T-cell (primary cell): ENCODE measurements around the gene SUN5. TPM values are rescaled to one million over a fixed set of nuclear protein-coding genes. Genes with fewer than 3 reads are reported as not detected.

Experiments used
- ATAC-seq, 4 experiments: fragments of 200-7000 bp in 3 of 4; fragments of 150-1000 bp in 1 of 4; cut with Tn5 transposase; replicated peaks in 1 of 4; 1 replicate in 3 of 4; 2 replicates in 1 of 4; pipeline ENCODE4 v1.10.0; 2021; ENCODE audit warnings: moderate library complexity in 3 of 4, mild to moderate bottlenecking in 2 of 4, moderate number of reproducible peaks in 1 of 4
- CTCF ChIA-PET, 2 donors: fragments of 300-600 bp; sonication (Branson Sonifier 250); formaldehyde crosslinking; loops; one replicate each; lab custom pipeline; 2022; ENCODE audit warnings: antibody characterized with exemption in 2 of 2; lab: Charles Lee
- POLR2A ChIA-PET, 2 donors: fragments of 300-600 bp; sonication (Branson Sonifier 250); formaldehyde crosslinking; loops; one replicate each; lab custom pipeline; 2022; ENCODE audit warnings: antibody characterized with exemption in 2 of 2; lab: Charles Lee
- DNase-seq, 35 experiments: peaks; one replicate each; pipeline versions ENCODE4 v3.0.0 to v3.0.0-alpha.2; 2013 to 2023
- H3K27ac ChIP-seq: one replicate; pipeline ENCODE4 v1.5.1; 2013; ENCODE audit warnings: low read length
- H3K27me3 ChIP-seq, 2 experiments: replicated peaks in 1 of 2; 1 replicate in 1 of 2; 2 replicates in 1 of 2; pipeline versions ENCODE4 v1.6.1 to v1.7.0; 2013; ENCODE audit warnings: low read length in 1 of 2, mixed read lengths in 1 of 2; ENCODE audit not compliant: control insufficient read depth in 2 of 2, insufficient read depth in 2 of 2; ENCODE audit errors: extremely low read depth in 1 of 2
- H3K36me3 ChIP-seq, 2 donors: 1 replicate in 1 of 2; 2 replicates in 1 of 2; pipeline versions ENCODE4 v1.6.1 to v1.7.0; 2013; ENCODE audit warnings: low read length in 1 of 2; ENCODE audit not compliant: control insufficient read depth in 2 of 2, insufficient read depth in 1 of 2; ENCODE audit errors: extremely low read depth in 1 of 2
- H3K4me1 ChIP-seq, 2 experiments: 1 replicate in 1 of 2; 2 replicates in 1 of 2; pipeline versions ENCODE4 v1.6.1 to v1.7.0; 2013; ENCODE audit warnings: low read length in 2 of 2, mixed read lengths in 1 of 2; ENCODE audit not compliant: insufficient read depth in 2 of 2, control insufficient read depth in 1 of 2; ENCODE audit errors: extremely low read depth in 1 of 2
- H3K4me3 ChIP-seq, 2 donors: 1 replicate in 1 of 2; 2 replicates in 1 of 2; pipeline versions ENCODE4 v1.5.1 to v1.7.0; 2013; ENCODE audit warnings: mild to moderate bottlenecking in 2 of 2, low read length in 1 of 2, moderate library complexity in 1 of 2; ENCODE audit not compliant: control insufficient read depth in 1 of 2; ENCODE audit errors: extremely low read depth in 1 of 2
- H3K9me3 ChIP-seq: 2 replicates; pipeline ENCODE4 v1.7.0; 2013
- H3K27ac Mint-ChIP-seq, 2 donors: one replicate each; pipeline ENCODE4 v1.8.0; 2020 to 2021; ENCODE audit warnings: mild to moderate bottlenecking in 2 of 2, mixed read lengths in 2 of 2
- H3K27me3 Mint-ChIP-seq, 2 donors: one replicate each; pipeline ENCODE4 v1.8.0; 2021 to 2022; ENCODE audit warnings: mixed read lengths in 2 of 2
- H3K36me3 Mint-ChIP-seq: one replicate; pipeline ENCODE4 v1.8.0; 2021; ENCODE audit warnings: mixed read lengths
- H3K4me1 Mint-ChIP-seq, 3 donors: one replicate each; pipeline ENCODE4 v1.8.0; 2020 to 2022; ENCODE audit warnings: mixed read lengths in 3 of 3, mild to moderate bottlenecking in 1 of 3
- H3K4me3 Mint-ChIP-seq, 3 donors: one replicate each; pipeline ENCODE4 v1.8.0; 2020 to 2022; ENCODE audit warnings: mild to moderate bottlenecking in 3 of 3, mixed read lengths in 3 of 3, moderate library complexity in 3 of 3
- H3K9me3 Mint-ChIP-seq, 3 donors: one replicate each; pipeline ENCODE4 v1.8.0; 2020 to 2022; ENCODE audit warnings: mixed read lengths in 3 of 3
- WGBS: methylation state at CpG from one replicate; pipeline ENCODE4 v1.1.5; 2013; ENCODE audit warnings: missing lambda C conversion rate; ENCODE audit not compliant: insufficient coverage; 5-methylcytosine and 5-hydroxymethylcytosine counted together
- total RNA-seq, 35 experiments: library from RNA in 6 of 35; stranded (reverse) in 6 of 35; fragments of 120-200 nt in 1 of 35; gene quantifications; one replicate each; pipeline versions ENCODE4 v1.2.1 to v1.2.4 and lab custom pipeline; 2013 to 2026

Gene SUN5
- total RNA-seq, 5 donors from 2014 or later (not counting 1 experiment from before 2014, with no cell fraction given) = not detected

DNA sequence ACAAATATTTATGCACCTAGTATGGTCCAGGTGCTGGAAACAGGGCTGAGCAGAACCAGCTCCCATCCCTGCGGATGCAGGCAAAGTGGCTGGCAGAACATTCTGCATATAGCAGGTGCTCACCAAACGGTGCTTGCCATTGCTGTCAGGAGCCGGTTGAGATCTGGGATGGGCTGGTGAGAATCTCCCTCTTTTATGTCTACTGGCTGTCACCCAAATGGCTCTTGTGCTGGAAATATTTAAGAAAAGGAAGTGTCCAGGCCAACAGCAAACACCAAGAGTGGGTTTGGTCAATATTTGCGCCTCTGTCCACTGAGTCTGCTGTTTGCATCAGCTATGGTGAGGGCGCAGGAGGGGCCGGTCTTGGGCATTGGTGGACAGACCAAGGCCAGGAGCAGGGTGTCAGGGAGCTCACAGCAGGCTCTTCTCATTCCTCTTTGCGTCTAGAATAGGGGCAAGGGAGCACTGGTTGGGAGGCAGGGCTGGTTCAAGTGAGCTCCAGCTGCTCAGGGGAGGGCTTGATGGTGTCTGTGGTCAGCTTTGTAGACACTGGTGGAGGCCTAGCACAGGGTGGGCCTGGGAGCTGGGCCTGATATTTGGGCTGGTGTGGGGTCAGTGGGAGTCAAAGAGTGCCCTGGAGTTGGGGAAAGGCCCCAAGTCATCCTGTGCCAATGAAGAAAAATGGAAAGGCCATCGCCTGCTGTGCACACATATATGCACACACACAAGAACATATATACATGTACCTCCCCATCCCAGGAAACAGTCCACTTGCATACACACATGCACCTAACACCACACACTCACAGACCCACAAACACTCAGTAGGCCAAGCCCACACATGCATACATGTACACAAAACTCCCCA, 1.9 kb upstream of the SUN5 start:
- ATAC-seq (no peak), DNase-seq (no peak)
- H3K36me3 Mint-ChIP-seq = no peaks in the 10 kb centered on the region
- H3K36me3 ChIP-seq = no peaks in the 10 kb centered on the region
- H3K27ac Mint-ChIP-seq = no peak overlapping the region
- no peaks in the 10 kb centered on the region for H3K27me3 ChIP-seq
- no peaks in the 10 kb centered on the region for H3K9me3 ChIP-seq
- peaks cover 12 to 47% (median 17%) of the 10 kb centered on the region in 3 donors for H3K4me1 Mint-ChIP-seq
- CTCF ChIA-PET = no interaction called here
- 92% methylated on average over 7 of the region's 8 CpGs for WGBS
- peaks cover 0 to 4% (median 3%) of the 10 kb centered on the region in 3 donors for H3K9me3 Mint-ChIP-seq
- no peak overlapping the region for H3K4me3 ChIP-seq
- no peak overlapping the region for H3K27ac ChIP-seq
- no peaks in the 10 kb centered on the region for H3K27me3 Mint-ChIP-seq
- H3K4me1 ChIP-seq = peaks cover 0 to 18% of the 10 kb centered on the region in 2 experiments
- POLR2A ChIA-PET = no interaction called here
- no peak overlapping the region for H3K4me3 Mint-ChIP-seq

DNA sequence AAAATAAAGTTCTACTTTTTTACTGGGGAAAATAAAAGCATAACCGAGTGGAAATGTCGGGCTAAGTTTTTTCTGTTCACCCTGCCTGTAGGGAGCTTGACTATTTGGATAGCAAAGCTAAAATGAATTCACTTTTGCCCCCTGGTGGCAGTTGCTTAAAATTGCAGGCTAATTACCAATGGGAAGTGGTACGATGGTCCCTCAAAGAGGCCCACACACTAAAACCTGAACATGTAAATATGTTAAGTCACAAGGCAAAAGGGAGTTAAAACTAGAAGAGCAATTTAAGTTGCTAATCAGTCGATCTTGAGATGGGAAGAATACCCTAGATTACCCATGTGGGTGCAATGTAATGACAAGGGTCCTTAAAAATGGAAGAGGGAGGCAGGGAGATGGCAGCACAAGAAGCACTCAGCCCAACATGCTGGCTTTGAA, 916 bp upstream of the SUN5 start:
- Histone ChIP-seq H3K9me3 (no peaks in the 10 kb centered on the region), H3K4me3 (no peak overlapping the region), H3K36me3 (no peaks in the 10 kb centered on the region), H3K4me1 (peaks cover 0 to 23% of the 10 kb centered on the region in 2 experiments), H3K27me3 (no peaks in the 10 kb centered on the region), H3K27ac (no peak overlapping the region)
- ChIA-PET CTCF (interaction anchor here (0.9 to 1.5 kb wide), 6 partner anchors 33 to 103 kb away, joined by 3 to 5 read pairs (median 3); no protein-coding TSS in a partner anchor), POLR2A (no interaction called here)
- no peaks in the 10 kb centered on the region for H3K36me3 Mint-ChIP-seq
- no peak overlapping the region for H3K27ac Mint-ChIP-seq
- 67% methylated on average over 1 of the region's 4 CpGs for WGBS
- H3K4me1 Mint-ChIP-seq = peaks cover 17 to 57% (median 17%) of the 10 kb centered on the region in 3 donors
- DNase-seq = peak in 10 of 35 experiments; percentile 4 to 67 (median 13)
- H3K9me3 Mint-ChIP-seq = peaks cover 0 to 4% (median 3%) of the 10 kb centered on the region in 3 donors
- no peak for ATAC-seq
- no peaks in the 10 kb centered on the region for H3K27me3 Mint-ChIP-seq
- no peak overlapping the region for H3K4me3 Mint-ChIP-seq

DNA sequence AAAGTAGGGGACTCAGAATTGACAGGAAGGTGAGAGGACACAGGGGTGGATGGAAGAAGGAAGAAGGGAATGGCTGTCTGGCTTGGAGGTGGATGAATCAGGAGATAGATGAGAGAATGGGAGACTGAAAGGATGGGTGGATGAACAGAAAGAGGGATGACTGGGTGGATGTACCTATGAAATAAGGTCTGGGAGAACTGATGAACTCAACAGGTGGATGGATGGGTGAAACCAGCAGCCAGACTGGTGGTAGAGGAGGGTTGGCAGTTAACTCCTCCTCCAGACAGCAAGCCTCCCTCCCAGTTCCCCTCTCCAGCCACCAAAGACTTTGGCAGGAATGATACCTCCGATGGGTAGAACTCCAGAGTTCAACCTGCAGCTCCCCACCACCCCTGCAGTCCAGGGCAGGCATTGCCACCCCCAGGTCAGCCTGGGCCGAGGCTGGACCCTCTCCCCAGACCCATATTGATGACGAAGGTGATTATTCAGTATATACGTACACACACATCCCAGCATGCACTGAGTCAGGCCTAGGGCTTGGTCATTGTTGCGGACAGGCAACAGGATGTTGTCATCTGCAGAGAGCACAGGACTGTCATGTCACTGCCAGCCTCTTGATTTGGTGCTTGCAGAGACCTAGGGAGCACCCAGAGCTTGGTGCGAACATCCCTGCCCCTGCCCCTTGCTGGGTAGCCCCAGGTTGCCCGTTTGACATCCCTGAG, 2.0 kb downstream of the SUN5 start:
- H3K9me3 ChIP-seq = no peaks in the 10 kb centered on the region
- ChIA-PET CTCF (no interaction called here), POLR2A (interaction anchor here in 1 of 2 donors (0.6 kb wide), 1 partner anchor 86 kb away, joined by 4 read pairs; no protein-coding TSS in a partner anchor)
- H3K4me1 ChIP-seq = peaks cover 0 to 26% of the 10 kb centered on the region in 2 experiments
- DNase-seq (no peak), ATAC-seq (no peak)
- no peak overlapping the region for H3K4me3 ChIP-seq
- Mint-ChIP-seq H3K4me3 (no peak overlapping the region), H3K27ac (peak overlapping the region in 1 of 2 donors; percentile 49), H3K4me1 (peaks cover 26 to 68% (median 27%) of the 10 kb centered on the region in 3 donors), H3K36me3 (no peaks in the 10 kb centered on the region), H3K9me3 (peaks cover 0 to 4% (median 3%) of the 10 kb centered on the region in 3 donors), H3K27me3 (no peaks in the 10 kb centered on the region)
- 86% methylated on average over 7 of the region's 7 CpGs for WGBS
- H3K36me3 ChIP-seq = no peaks in the 10 kb centered on the region
- no peak overlapping the region for H3K27ac ChIP-seq
- no peaks in the 10 kb centered on the region for H3K27me3 ChIP-seq

DNA sequence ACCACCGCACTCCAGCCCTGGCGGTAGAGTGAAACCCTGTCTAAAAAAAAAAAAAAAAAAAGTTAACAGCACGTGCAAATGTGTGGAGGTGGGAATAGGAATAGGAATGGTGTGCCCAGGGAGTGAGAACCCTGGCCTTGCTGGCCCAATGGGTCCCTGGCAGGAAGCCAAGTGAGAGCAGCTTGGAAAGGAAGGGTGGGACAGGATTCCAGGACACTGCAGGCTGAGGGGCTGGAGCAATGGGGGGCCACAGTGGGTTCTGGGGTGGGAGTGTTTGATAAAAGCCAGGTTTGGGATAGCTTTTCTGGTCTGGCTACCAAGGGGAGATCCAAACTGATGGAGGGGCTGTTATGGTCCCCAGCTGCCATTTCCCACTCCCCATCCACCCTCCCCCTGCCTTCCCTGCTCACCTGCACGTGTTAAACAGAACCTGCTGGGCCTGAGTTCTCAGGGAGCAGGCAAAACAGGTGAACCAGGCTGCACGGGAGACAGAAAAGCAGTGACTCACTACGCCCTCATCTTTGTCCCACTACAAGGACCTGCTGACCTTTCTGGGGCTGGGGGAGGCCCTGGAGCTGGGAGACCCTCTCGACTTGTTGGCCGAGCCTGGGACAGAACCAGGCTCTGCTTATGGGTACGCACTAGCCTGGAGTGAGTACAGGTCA, 3.3 kb downstream of the SUN5 start:
- DNase-seq = no peak
- POLR2A ChIA-PET = no interaction called here

DNA sequence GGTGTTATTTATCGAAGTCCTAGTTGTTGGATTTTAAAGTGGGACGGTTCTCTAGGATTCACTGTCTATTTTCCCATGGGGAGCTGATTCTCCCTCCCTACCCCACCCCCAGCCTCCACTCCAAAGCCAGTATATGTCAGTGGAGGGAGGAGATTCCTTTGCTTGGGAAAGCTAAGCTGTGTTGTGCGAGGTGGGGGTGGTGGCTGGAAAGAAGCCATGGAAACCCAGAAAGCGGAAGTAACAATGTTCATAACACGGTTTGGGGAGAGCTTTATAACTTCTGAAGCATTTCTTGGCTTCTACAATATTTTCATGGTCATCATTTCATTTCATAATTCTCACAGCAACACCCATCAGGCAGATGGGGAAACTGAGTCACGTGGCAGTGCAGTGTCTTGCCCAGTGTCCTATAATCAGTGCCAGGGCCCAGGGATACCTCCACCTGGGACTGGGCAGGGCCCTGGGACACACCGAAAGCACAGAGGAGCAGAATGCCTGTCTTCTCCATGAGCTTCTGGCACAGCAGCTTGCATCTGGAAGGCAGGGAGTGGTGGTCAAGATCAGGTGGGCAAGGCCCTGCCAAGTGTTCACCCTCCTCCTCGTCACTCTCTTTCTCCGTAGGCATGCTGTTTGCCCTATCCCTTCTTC, 4.5 kb downstream of the SUN5 start:
- H3K27me3 ChIP-seq = no peaks in the 10 kb centered on the region
- no peak for DNase-seq
- CTCF ChIA-PET = no interaction called here
- peaks cover 26 to 59% (median 28%) of the 10 kb centered on the region in 3 donors for H3K4me1 Mint-ChIP-seq
- H3K4me3 ChIP-seq = no peak overlapping the region
- H3K4me1 ChIP-seq = peaks cover 0 to 20% of the 10 kb centered on the region in 2 experiments
- 78% methylated on average over 4 of the region's 9 CpGs for WGBS
- no peaks in the 10 kb centered on the region for H3K27me3 Mint-ChIP-seq
- POLR2A ChIA-PET = no interaction called here
- no peaks in the 10 kb centered on the region for H3K9me3 ChIP-seq
- no peak for ATAC-seq
- H3K36me3 ChIP-seq = no peaks in the 10 kb centered on the region
- H3K4me3 Mint-ChIP-seq = no peak overlapping the region
- H3K27ac ChIP-seq = no peak overlapping the region
- no peak overlapping the region for H3K27ac Mint-ChIP-seq
- peaks cover 0 to 8% (median 4%) of the 10 kb centered on the region in 3 donors for H3K9me3 Mint-ChIP-seq
- no peaks in the 10 kb centered on the region for H3K36me3 Mint-ChIP-seq

More for the DNA sequence above, 3.3 kb downstream of the SUN5 start:
- no peaks in the 10 kb centered on the region for H3K9me3 ChIP-seq
- no peaks in the 10 kb centered on the region for H3K36me3 ChIP-seq
- Mint-ChIP-seq H3K9me3 (peaks cover 0 to 4% (median 3%) of the 10 kb centered on the region in 3 donors), H3K27ac (no peak overlapping the region), H3K4me3 (no peak overlapping the region), H3K36me3 (no peaks in the 10 kb centered on the region), H3K27me3 (no peaks in the 10 kb centered on the region), H3K4me1 (peaks cover 31 to 70% (median 32%) of the 10 kb centered on the region in 3 donors)
- H3K27ac ChIP-seq = no peak overlapping the region
- peaks cover 0 to 28% of the 10 kb centered on the region in 2 experiments for H3K4me1 ChIP-seq
- WGBS = 88% methylated on average over 7 of the region's 9 CpGs
- H3K27me3 ChIP-seq = no peaks in the 10 kb centered on the region
- H3K4me3 ChIP-seq = no peak overlapping the region
- CTCF ChIA-PET = no interaction called here
- no peak for ATAC-seq
